Mucosa of descending colon (tissue), 3 donors: ENCODE measurements around the gene ARHGAP31. TPM values are rescaled to one million over a fixed set of nuclear protein-coding genes. Genes with fewer than 3 reads are reported as not detected.

Source experiments
- ATAC-seq: fragments of 200-7000 bp; cut with Tn5 transposase; one replicate; pipeline ENCODE4 v1.9.1; 2020; ENCODE audit warnings: mild to moderate bottlenecking, moderate library complexity
- DNase-seq, 3 donors: peaks; one replicate each; pipeline ENCODE4 v3.0.0-alpha.2; 2020
- H3K36me3 ChIP-seq: fragments of 200-600 bp; one replicate; pipeline ENCODE4 v1.8.0; 2021; ENCODE audit warnings: low read depth, mild to moderate bottlenecking
- H3K4me1 ChIP-seq: fragments of 200-600 bp; one replicate; pipeline ENCODE4 v1.8.0; 2021; ENCODE audit warnings: low read depth, mild to moderate bottlenecking
- H3K4me3 ChIP-seq: fragments of 200-600 bp; one replicate; pipeline ENCODE4 v1.8.0; 2021; ENCODE audit warnings: mild to moderate bottlenecking
- H3K9me3 ChIP-seq: fragments of 200-600 bp; one replicate; pipeline ENCODE4 v1.8.0; 2021; ENCODE audit warnings: mild to moderate bottlenecking
- CTCF ChIP-seq: fragments of 200-600 bp; IDR thresholded peaks from one replicate; pipeline ENCODE4 v1.8.0; 2022; ENCODE audit warnings: antibody characterized with exemption, mild to moderate bottlenecking
- intact Hi-C, 2 donors: fragments of 100-400 bp; cut with DNase I in 1 of 2; cut with micrococcal nuclease in 1 of 2; formaldehyde crosslinking; loops; one replicate each; pipeline versions ENCODE4 v1.11.0 to v1.11.1; 2022; cut with DNase I, micrococcal nuclease
- total RNA-seq, 3 donors: library from RNA; stranded (reverse); fragmentation: NEBNext Ultra II Directional in 2 of 3; extraction: Animal tissue kit (Norgen Biotek cat#: 25700) in 2 of 3; gene quantifications; one replicate each; pipeline versions ENCODE4 v1.2.1 to v1.2.4, GENCODE V29; 2021 to 2023
- donor health status: DM: no; HTN: no; CAD: no; lungs with moderate emphysema.
- donor health status: DM: no; HTN: no; CAD: no.
- donor health status: DM: no; HTN: yes; CAD: no.

ARHGAP31 gene
- total RNA-seq, 3 donors from 2014 or later, result 7.7 to 25.8 (median 11.8) TPM

- DNase-seq (no peak), ATAC-seq (peak; percentile 52)
- no peak for TF ChIP-seq CTCF
- H3K4me3 ChIP-seq, result no peak overlapping the region
- intact Hi-C loops, result no loop called here
- H3K4me1 ChIP-seq, result peaks cover 16% of the 10 kb centered on the region
- no peaks in the 10 kb centered on the region for H3K36me3 ChIP-seq
- no peaks in the 10 kb centered on the region for H3K9me3 ChIP-seq
Measured at GRCh38 chr3:119347036-119347435, 52.9 kb downstream of the ARHGAP31 start.

- Histone ChIP-seq H3K4me3 (no peak overlapping the region), H3K36me3 (no peaks in the 10 kb centered on the region), H3K4me1 (peaks cover 16% of the 10 kb centered on the region), H3K9me3 (no peaks in the 10 kb centered on the region)
- no peak for DNase-seq
- intact Hi-C loops, result no loop called here
- no peak for TF ChIP-seq CTCF
- ATAC-seq, result no peak
Measured at GRCh38 chr3:119349354-119350041, 55.3 kb downstream of the ARHGAP31 start.

GRCh38 chr3:119350114-119350513, 55.9 kb downstream of the ARHGAP31 start:
- DNase-seq (no peak), ATAC-seq (no peak)
- no peaks in the 10 kb centered on the region for H3K36me3 ChIP-seq
- no peaks in the 10 kb centered on the region for H3K9me3 ChIP-seq
- no peak overlapping the region for H3K4me3 ChIP-seq
- H3K4me1 ChIP-seq, result peaks cover 16% of the 10 kb centered on the region
- TF ChIP-seq CTCF, result no peak
- intact Hi-C loops, result no loop called here

GRCh38 chr3:119351581-119351980, 57.4 kb downstream of the ARHGAP31 start:
- Histone ChIP-seq H3K9me3 (no peaks in the 10 kb centered on the region), H3K4me1 (peaks cover 6% of the 10 kb centered on the region), H3K36me3 (no peaks in the 10 kb centered on the region), H3K4me3 (no peak overlapping the region)
- DNase-seq (no peak), ATAC-seq (no peak)
- TF ChIP-seq CTCF, result no peak
- intact Hi-C loops, result no loop called here

GRCh38 chr3:119352034-119352609, 57.9 kb downstream of the ARHGAP31 start:
- TF ChIP-seq CTCF, result no peak
- ATAC-seq (peak; percentile 37), DNase-seq (no peak)
- Histone ChIP-seq H3K36me3 (no peaks in the 10 kb centered on the region), H3K4me1 (peaks cover 3% of the 10 kb centered on the region), H3K4me3 (no peak overlapping the region), H3K9me3 (no peaks in the 10 kb centered on the region)
- intact Hi-C loops, result no loop called here
